GM18517 (cell line): ENCODE results near the gene PRKCH.

Source experiments
- ATAC-seq: cut with Tn5 transposase; IDR thresholded peaks from one replicate; pipeline ENCODE4 v1.9.1; 2021; ENCODE audit warnings: mild to moderate bottlenecking, moderate library complexity; ENCODE audit not compliant: unreplicated experiment

The PRKCH gene

DNA sequence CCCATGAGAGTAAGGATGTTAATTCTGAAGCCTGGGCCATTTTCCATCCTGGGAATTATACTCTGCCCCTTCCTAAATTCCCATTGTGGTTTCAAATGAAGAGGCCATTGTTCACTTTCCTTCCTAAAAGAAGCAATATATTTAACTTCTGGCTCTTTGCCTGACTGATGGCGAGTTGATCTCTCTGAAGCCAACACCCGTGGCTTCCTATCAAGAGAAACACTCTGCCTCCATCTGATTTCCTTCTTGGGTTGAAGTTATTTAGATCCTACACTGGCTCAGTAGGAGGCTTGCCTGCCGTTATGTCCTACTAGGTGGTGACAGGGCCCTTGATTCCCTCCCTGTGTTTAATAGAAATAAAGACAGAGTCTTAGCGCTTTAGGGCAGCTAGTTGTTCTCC is 97.4 kb downstream of the PRKCH start:
- ATAC-seq, result no peak

DNA sequence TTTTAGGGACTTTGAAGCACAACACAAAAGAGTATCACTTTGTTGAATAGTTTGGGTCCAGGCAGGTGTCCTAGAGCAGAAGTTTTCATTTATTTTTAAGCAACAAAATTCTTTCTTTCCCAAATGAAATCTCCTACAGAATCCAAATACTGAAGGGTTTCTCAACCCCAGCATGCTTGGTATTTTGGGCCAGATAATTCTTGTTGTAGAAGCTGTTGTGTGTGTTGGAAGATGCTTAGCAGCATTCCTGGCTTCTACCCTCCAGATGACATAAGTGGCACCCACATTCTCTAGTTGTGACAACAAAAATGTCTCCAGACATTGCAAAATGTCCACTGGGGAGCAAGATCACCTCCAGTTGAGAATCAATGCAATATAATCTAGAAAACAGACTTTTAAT is 97.8 kb downstream of the PRKCH start:
- no peak for ATAC-seq

GRCh38 chr14:61420326-61420725 is 98.9 kb downstream of the PRKCH start:
- no peak for ATAC-seq

- ATAC-seq, result no peak
These were observed 100.0 kb downstream of the PRKCH start for GRCh38 chr14:61421212-61421923.

DNA sequence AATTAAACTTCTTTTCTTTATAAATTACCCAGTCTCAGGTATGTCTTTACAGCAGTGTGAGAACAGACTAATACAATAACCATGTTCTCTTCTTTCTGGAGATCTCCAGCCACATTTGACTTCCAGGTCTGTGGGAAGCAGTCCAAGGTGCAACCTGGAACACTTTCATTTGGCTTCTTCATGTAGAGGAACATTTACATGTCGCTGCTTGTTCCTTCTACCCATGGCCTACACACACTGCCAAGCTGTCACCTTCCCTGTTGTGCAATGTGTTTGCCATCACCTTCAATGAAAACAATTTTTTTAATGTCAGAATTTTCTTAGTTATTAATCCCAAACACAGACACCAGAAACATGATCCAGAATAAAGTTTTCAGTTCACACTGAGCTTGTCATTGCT is 104.7 kb downstream of the PRKCH start:
- ATAC-seq, result no peak

DNA sequence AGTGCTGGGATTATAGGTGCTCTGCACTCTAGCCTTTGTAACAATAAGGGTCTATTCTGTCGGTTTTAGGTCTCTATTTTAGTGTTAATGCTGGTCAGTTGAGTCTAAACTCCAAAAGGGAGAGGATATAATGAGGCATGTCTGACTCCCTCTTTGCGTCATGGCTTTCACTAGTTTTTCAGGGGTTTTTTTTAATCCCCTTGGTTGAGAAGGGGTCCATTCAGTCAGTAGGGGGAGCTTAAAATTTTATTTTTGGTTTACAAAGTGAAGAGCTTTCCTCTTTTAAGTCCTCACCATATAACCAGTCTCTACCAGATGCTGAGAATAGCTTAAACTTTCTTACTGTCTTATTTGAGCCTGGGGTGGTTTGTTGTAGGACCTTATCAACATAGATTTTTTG is 106.9 kb downstream of the PRKCH start:
- ATAC-seq, result no peak

DNA sequence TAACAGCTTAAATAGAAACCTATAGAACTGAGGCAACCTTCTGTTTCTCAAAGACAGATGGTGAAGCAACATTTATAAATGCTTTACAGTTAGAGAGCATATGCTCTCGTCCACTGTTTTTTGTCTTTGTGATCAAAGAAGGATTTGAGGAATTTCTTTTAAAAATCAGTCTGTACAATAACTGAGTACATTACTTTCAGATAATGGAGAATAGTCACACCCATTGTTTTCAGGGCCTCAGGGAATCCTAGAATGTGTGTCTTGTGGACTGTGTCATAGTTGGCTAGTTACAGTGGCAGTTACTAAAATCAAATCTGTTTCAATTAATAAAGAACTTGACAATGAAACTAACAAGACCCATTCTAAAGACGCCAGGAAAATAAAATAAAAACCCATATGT is 107.9 kb downstream of the PRKCH start:
- no peak for ATAC-seq

DNA sequence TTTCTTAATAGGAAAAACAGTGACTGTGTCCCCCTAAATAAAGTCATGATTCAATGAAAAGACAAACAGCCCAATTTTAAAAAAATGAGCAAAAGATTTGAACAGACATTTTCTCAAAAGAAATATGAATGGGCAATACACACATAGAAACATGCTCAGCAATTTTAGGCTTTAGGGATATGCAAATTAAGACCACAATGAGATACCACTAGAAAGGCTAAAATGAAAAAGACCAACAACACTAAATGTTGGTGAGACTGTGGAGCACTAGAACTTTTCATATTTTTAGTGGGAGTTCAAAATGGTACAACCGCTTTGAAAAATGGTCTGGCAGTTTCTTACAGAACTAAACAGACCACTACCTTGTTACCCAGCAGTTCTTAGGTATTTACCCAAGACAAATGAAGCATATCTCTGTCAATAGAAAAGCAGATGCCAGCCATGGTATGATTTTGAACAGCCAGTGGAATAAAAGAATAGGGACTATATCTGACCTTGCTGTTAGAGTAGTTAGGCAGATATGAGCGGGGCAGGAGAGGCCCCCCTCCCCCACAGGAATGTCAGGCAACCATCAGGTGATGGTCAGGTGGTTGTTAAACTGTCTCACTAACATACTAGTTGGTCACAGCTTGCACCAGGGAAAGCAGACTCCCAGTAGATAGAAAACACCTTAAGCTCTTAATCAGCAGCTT is 108.8 kb downstream of the PRKCH start:
- ATAC-seq, result no peak

GRCh38 chr14:61433169-61433568 is 111.8 kb downstream of the PRKCH start:
- no peak for ATAC-seq

DNA sequence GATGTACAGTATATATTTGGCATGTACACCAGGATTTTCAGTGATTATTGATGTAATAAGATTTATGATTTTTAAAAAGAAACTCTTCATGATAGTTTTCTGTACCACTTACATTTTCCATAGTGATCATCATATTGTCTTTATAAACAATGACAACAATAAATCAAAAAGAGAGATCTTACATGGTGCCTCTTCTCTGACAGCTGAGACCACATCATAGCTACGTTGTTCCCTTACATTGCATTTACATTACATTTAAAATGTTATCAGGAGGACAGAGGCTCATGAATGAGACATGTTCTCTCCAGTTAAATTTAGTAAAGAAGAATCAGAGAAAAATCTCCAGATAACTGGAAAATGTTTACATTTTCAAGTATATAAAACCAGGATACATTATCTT is 112.4 kb downstream of the PRKCH start:
- ATAC-seq, result no peak

- ATAC-seq, result no peak
These were observed 112.9 kb downstream of the PRKCH start for GRCh38 chr14:61434311-61434710.

DNA sequence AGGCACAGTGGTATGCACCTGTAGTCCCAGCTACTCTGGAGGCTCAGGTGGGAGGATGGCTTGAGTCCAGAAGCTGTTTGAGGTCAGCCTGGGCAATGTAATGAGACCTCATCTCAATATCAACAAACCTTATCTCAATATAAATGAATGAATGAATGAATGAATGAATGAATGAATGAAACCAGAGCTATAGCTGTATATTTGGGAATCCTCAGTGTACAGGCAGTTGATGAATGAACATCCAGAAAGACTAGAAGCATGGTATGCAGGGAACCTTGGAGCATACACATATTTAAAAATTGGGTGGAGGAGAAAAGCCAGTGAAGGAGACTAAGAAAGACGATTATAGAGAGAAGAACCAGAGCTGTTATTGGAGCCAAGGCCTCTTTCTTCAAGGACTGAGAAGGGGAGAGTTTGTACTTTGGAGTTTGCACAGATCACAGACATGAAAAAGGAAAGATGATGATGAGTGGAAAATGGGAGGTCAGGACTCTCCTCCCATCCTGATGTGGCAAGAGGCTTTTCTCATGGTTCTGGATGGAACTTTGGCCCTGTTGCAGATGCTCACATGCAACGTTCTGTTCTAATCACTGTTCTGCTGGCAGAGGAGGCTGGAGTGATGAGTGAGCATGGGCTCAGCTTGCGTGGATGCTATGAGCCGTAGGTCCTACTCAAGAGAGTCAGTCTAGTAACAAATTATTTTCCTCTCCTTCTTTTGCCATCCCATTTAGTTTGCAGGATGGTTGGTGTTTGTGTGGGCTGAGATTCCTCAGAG is 114.4 kb downstream of the PRKCH start:
- ATAC-seq, result no peak

DNA sequence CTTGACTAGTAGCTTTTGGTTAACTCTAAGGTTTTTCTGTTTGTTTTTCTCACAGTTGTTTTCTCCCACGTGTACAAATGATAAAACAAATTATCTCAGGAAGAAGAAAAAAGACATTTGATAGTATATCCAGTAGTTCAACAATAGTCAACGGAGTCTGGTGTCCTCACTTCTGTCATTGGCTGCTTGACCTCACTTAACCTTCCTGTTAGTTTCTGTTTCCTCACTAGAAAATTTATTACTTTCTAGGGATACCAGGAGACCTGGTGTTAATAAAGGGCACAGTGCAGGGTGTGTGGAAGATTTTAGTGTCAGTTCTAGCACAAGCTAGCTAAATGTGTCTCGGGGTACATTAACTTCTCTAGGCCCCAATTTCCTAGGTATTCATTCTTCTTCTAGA is 116.0 kb downstream of the PRKCH start:
- ATAC-seq, result no peak

- ATAC-seq, result no peak
These were observed 116.7 kb downstream of the PRKCH start for GRCh38 chr14:61438036-61438435.

GRCh38 chr14:61438497-61438859 is 117.1 kb downstream of the PRKCH start:
- no peak for ATAC-seq

DNA sequence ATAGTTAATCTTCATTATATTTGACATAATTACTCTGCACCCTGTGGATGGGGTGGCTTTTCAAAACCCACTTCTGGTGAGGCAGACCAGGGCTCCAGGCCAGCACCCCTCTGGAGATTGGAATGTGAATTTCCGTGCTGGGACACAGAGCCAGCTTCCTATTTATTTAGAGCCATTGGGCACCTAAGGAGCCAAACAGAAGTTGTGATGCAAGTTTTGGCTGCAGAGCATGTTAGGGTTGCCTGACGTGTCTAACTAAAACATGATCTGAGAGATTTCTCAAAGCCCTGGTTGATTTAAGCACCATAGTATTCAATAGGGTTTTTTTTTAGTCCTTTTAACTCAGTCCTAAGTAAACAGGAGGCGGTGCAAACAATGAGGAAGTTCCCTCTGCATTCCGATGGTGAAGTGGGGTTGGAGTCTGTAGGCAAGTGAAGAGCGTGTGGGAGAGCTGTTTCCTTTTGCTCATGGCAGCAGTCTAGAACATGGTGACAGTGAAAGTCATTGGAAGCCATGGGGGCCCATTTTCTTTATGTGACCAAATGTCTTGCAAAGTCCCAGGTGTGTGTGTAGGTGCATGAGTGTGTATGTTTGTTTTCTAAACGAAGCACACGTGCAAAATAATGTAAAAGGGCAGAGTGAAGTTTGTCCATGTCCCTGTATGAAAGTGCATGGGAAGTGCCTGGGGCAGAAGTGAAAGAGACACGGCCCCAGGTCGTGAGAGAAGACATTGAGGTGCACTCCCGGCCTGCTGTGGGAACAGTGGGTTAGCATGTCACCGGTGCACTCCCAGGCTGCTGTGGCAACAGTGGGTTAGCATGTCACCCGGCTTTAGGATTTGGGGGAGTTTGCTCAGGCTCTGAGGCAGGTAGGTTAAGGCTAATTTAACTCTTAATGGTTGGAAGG is 117.7 kb downstream of the PRKCH start:
- ATAC-seq, result no peak

GRCh38 chr14:61439779-61440418 is 118.5 kb downstream of the PRKCH start:
- no peak for ATAC-seq

DNA sequence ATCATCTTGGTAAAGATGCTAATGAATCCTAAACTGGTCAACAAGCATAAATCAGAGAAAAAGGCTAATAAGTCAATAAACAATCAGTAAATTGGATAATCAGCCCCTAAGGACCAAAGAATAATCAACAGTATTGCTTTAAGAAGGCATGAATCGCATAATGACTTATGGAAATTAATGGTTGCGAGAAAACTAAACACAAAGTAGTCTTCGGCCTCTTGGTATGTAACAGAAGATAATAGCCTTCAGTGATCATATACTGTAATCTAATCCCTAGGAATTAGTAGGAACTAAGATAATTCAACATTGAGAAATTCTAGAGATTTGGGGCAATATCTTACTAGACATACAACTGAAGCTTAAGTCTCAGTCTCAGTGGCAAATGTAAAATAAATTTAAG is 122.1 kb downstream of the PRKCH start:
- no peak for ATAC-seq

- ATAC-seq, result peak; percentile 88
These were observed 122.9 kb downstream of the PRKCH start for GRCh38 chr14:61444215-61444768.

DNA sequence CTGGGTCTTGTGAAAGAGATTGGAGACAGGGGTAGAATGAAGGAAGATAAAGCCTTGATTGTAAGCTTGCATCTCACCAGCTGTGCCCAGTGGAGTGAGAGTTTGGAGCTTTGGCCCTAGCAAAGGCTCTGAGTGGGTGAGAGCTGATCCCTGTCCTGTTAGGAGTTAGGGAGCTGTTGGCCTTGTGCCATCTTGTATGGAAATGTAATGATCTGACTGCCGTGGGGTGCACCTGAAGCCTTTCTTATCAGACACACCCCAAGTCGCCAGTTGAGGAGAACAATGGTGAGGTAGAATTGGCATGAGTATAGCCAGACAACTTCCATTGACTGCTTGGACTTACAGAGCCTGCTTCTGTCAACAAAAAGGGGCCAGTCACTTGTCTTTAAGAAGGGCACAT is 130.1 kb downstream of the PRKCH start:
- ATAC-seq, result no peak
